Measurements from ENCODE around the gene DUSP22. TPM values are rescaled to one million over a fixed set of nuclear protein-coding genes. Genes with fewer than 3 reads are reported as not detected.
"Not testable (repeated sequence)": the region's sequence is repeated elsewhere in the genome, so short reads cannot be mapped to it uniquely, and the experiment has no call there.

Gene DUSP22
- total and polyA plus RNA-seq, 2 donors (not counting 1 experiment from before 2014, with no cell fraction given) = 10.9 to 13.7 TPM

- no peaks in the 10 kb centered on the region for H3K4me1 ChIP-seq (ENCODE audit: control insufficient read depth, extremely low read depth, insufficient read depth, low read length)
- H4K20me1 ChIP-seq (ENCODE audit: control insufficient read depth, extremely low read depth, insufficient read depth, low read length) = no peaks in the 10 kb centered on the region
- no peak overlapping the region for H3K9ac ChIP-seq (ENCODE audit: insufficient read depth, low read length)
- no peaks in the 10 kb centered on the region for H3K79me2 ChIP-seq (ENCODE audit: control insufficient read depth, insufficient read depth, low read length)
- no peak overlapping the region for H3K4me2 ChIP-seq (ENCODE audit: extremely low read depth, insufficient read depth, low read length)
- TF ChIP-seq EZH2 (IDR thresholded peaks at IDR 0.05; ENCODE audit: low read length, missing control alignments) = no peak
- H3K27me3 ChIP-seq (ENCODE audit: control insufficient read depth, insufficient read depth, low read length) = peaks cover 13% of the 10 kb centered on the region
- H3K36me3 ChIP-seq (ENCODE audit: control insufficient read depth, insufficient read depth, low read length) = no peaks in the 10 kb centered on the region
- no peak for DNase-seq (ENCODE audit: low read depth in 2 of 2)
- no peaks in the 10 kb centered on the region for H3K9me3 ChIP-seq (ENCODE audit: control insufficient read depth, insufficient read depth, low read depth, low read length)
- H3K4me3 ChIP-seq (replicated peaks in 1 of 4; ENCODE audit: control extremely low read depth in 1 of 4, insufficient read depth in 1 of 4, low read depth in 3 of 4, low read length in 4 of 4) = no peak overlapping the region
- H2AFZ ChIP-seq (ENCODE audit: low read length) = no peak overlapping the region
- H3K27ac ChIP-seq (ENCODE audit: insufficient read depth, low read length) = no peak overlapping the region
Observed at GRCh38 chr6:370555-370954, 78.3 kb downstream of the DUSP22 start.

- DNase-seq (ENCODE audit: low read depth in 2 of 2); H3K4me2 ChIP-seq (ENCODE audit: extremely low read depth, insufficient read depth, low read length); H3K9me3 ChIP-seq (ENCODE audit: control insufficient read depth, insufficient read depth, low read depth, low read length); H2AFZ ChIP-seq (ENCODE audit: low read length); H3K27ac ChIP-seq (ENCODE audit: insufficient read depth, low read length); H3K9ac ChIP-seq (ENCODE audit: insufficient read depth, low read length); H3K4me3 ChIP-seq (replicated peaks in 1 of 4; ENCODE audit: control extremely low read depth in 1 of 4, insufficient read depth in 1 of 4, low read depth in 3 of 4, low read length in 4 of 4); H4K20me1 ChIP-seq (ENCODE audit: control insufficient read depth, extremely low read depth, insufficient read depth, low read length); H3K4me1 ChIP-seq (ENCODE audit: control insufficient read depth, extremely low read depth, insufficient read depth, low read length); H3K36me3 ChIP-seq (ENCODE audit: control insufficient read depth, insufficient read depth, low read length); H3K79me2 ChIP-seq (ENCODE audit: control insufficient read depth, insufficient read depth, low read length): not testable (repeated sequence)
- peaks cover 13% of the 10 kb centered on the region for H3K27me3 ChIP-seq (ENCODE audit: control insufficient read depth, insufficient read depth, low read length)
Observed at GRCh38 chr6:371851-372250, 79.6 kb downstream of the DUSP22 start.

- H3K27me3 ChIP-seq (ENCODE audit: control insufficient read depth, insufficient read depth, low read length) = peaks cover 13% of the 10 kb centered on the region
- H3K4me2 ChIP-seq (ENCODE audit: extremely low read depth, insufficient read depth, low read length) = no peak overlapping the region
- no peak overlapping the region for H3K9ac ChIP-seq (ENCODE audit: insufficient read depth, low read length)
- H3K4me3 ChIP-seq (replicated peaks in 1 of 4; ENCODE audit: control extremely low read depth in 1 of 4, insufficient read depth in 1 of 4, low read depth in 3 of 4, low read length in 4 of 4) = no peak overlapping the region
- no peak overlapping the region for H2AFZ ChIP-seq (ENCODE audit: low read length)
- TF ChIP-seq CTCF (conservative IDR thresholded peaks at IDR 0.05 in 1 of 2, IDR thresholded peaks at IDR 0.05 in 1 of 2; ENCODE audit: low read depth in 1 of 2, low read length in 2 of 2) (no peak), EZH2 (IDR thresholded peaks at IDR 0.05; ENCODE audit: low read length, missing control alignments) (no peak)
- DNase-seq (ENCODE audit: low read depth in 2 of 2) = no peak
- H4K20me1 ChIP-seq (ENCODE audit: control insufficient read depth, extremely low read depth, insufficient read depth, low read length) = no peaks in the 10 kb centered on the region
- no peaks in the 10 kb centered on the region for H3K9me3 ChIP-seq (ENCODE audit: control insufficient read depth, insufficient read depth, low read depth, low read length)
- H3K36me3 ChIP-seq (ENCODE audit: control insufficient read depth, insufficient read depth, low read length) = no peaks in the 10 kb centered on the region
- H3K4me1 ChIP-seq (ENCODE audit: control insufficient read depth, extremely low read depth, insufficient read depth, low read length) = no peaks in the 10 kb centered on the region
- H3K27ac ChIP-seq (ENCODE audit: insufficient read depth, low read length) = no peak overlapping the region
- no peaks in the 10 kb centered on the region for H3K79me2 ChIP-seq (ENCODE audit: control insufficient read depth, insufficient read depth, low read length)
Observed at GRCh38 chr6:372336-372911, 80.1 kb downstream of the DUSP22 start.

GRCh38 chr6:373031-373430 lies 80.7 kb downstream of the DUSP22 start:
- Histone ChIP-seq H4K20me1 (ENCODE audit: control insufficient read depth, extremely low read depth, insufficient read depth, low read length) (no peaks in the 10 kb centered on the region), H3K4me2 (ENCODE audit: extremely low read depth, insufficient read depth, low read length) (no peak overlapping the region), H3K79me2 (ENCODE audit: control insufficient read depth, insufficient read depth, low read length) (no peaks in the 10 kb centered on the region), H3K9ac (ENCODE audit: insufficient read depth, low read length) (no peak overlapping the region), H3K4me1 (ENCODE audit: control insufficient read depth, extremely low read depth, insufficient read depth, low read length) (no peaks in the 10 kb centered on the region), H3K27me3 (ENCODE audit: control insufficient read depth, insufficient read depth, low read length) (peaks cover 13% of the 10 kb centered on the region), H3K36me3 (ENCODE audit: control insufficient read depth, insufficient read depth, low read length) (no peaks in the 10 kb centered on the region), H3K4me3 (replicated peaks in 1 of 4; ENCODE audit: control extremely low read depth in 1 of 4, insufficient read depth in 1 of 4, low read depth in 3 of 4, low read length in 4 of 4) (no peak overlapping the region), H2AFZ (ENCODE audit: low read length) (no peak overlapping the region), H3K27ac (ENCODE audit: insufficient read depth, low read length) (no peak overlapping the region), H3K9me3 (ENCODE audit: control insufficient read depth, insufficient read depth, low read depth, low read length) (no peaks in the 10 kb centered on the region)
- TF ChIP-seq CTCF (conservative IDR thresholded peaks at IDR 0.05 in 1 of 2, IDR thresholded peaks at IDR 0.05 in 1 of 2; ENCODE audit: low read depth in 1 of 2, low read length in 2 of 2) (no peak), EZH2 (IDR thresholded peaks at IDR 0.05; ENCODE audit: low read length, missing control alignments) (no peak)
- no peak for DNase-seq (ENCODE audit: low read depth in 2 of 2)
